A673 (cell line): Measurements from ENCODE around the gene FHL2. TPM values are rescaled to one million over a fixed set of nuclear protein-coding genes. Genes with fewer than 3 reads are reported as not detected.

Source experiments
- BruUV-seq: library from RNA; stranded (reverse); fragments of 400-500 nt; replicated peaks from 2 replicates; lab custom pipeline; 2021; lab: Mats Ljungman, UMichigan
- CTCF ChIA-PET: fragments of 300-600 bp; sonication (Branson Sonifier 250); formaldehyde crosslinking; loops from one replicate; lab custom pipeline; 2022; ENCODE audit warnings: antibody characterized with exemption; lab: Charles Lee
- POLR2A ChIA-PET: fragments of 300-600 bp; sonication (Branson Sonifier 250); formaldehyde crosslinking; loops from one replicate; lab custom pipeline; 2022; ENCODE audit warnings: antibody characterized with exemption; ENCODE audit not compliant: low non-redundant PET; lab: Charles Lee
- DNase-seq: peaks from one replicate; pipeline ENCODE4 v3.0.0-alpha.2; 2015; ENCODE audit warnings: low spot score
- H3K27ac ChIP-seq: fragments of 200-600 bp; sonication (generic); 2 replicates; pipeline ENCODE4 v1.5.1; 2016; ENCODE audit warnings: mixed run types, low read depth, mild to moderate bottlenecking, mixed read lengths, antibody characterized with exemption, low read length; ENCODE audit not compliant: poor library complexity, severe bottlenecking
- H3K27me3 ChIP-seq: fragments of 200-600 bp; sonication (generic); replicated peaks from 2 replicates; pipeline ENCODE4 v1.6.1; 2017; ENCODE audit warnings: mixed run types, low read depth, mild to moderate bottlenecking, mixed read lengths, antibody characterized with exemption, low read length; ENCODE audit not compliant: insufficient read depth, poor library complexity
- H3K36me3 ChIP-seq: fragments of 200-600 bp; sonication (generic); 2 replicates; pipeline ENCODE4 v1.6.1; 2016; ENCODE audit warnings: mixed run types, mild to moderate bottlenecking, mixed read lengths, antibody characterized with exemption, low read length; ENCODE audit not compliant: insufficient read depth, poor library complexity, severe bottlenecking
- H3K4me1 ChIP-seq: fragments of 200-600 bp; sonication (generic); 2 replicates; pipeline ENCODE4 v1.6.1; 2017; ENCODE audit warnings: mixed run types, mild to moderate bottlenecking, mixed read lengths, antibody characterized with exemption, low read length; ENCODE audit not compliant: insufficient read depth, poor library complexity, severe bottlenecking
- H3K4me3 ChIP-seq: fragments of 200-600 bp; sonication (generic); 2 replicates; pipeline ENCODE4 v1.5.1; 2016; ENCODE audit warnings: low read depth, mixed run types, mild to moderate bottlenecking, mixed read lengths, low read length; ENCODE audit not compliant: poor library complexity, severe bottlenecking
- H3K9me3 ChIP-seq: fragments of 200-600 bp; sonication (generic); 2 replicates; pipeline ENCODE4 v1.6.1; 2016; ENCODE audit warnings: mixed run types, low read depth, mild to moderate bottlenecking, mixed read lengths, antibody characterized with exemption, low read length; ENCODE audit not compliant: poor library complexity, severe bottlenecking
- EZH2 ChIP-seq: fragments of 200-600 bp; sonication (generic); IDR thresholded peaks from 2 replicates; pipeline ENCODE4 v1.6.1; 2017; ENCODE audit warnings: borderline replicate concordance, low read depth, mild to moderate bottlenecking, mixed read lengths, antibody characterized with exemption, low read length; ENCODE audit not compliant: poor library complexity, severe bottlenecking
- intact Hi-C: fragments of 100-400 bp; cut with micrococcal nuclease; formaldehyde crosslinking; loops from one replicate; pipeline ENCODE4 v1.10.0; 2022; ENCODE audit not compliant: unreplicated experiment
- total RNA-seq: library from RNA; stranded (reverse); gene quantifications from 2 replicates; pipeline ENCODE4 v1.2.3, GENCODE V29; 2021
- TF ChIP-seq, protein P1 (sequence below): fragments of 300-800, 200-600 bp; sonication (generic); conservative IDR thresholded peaks from 2 replicates; pipeline ENCODE4 v1.5.1; 2017; ENCODE audit warnings: low read depth, mild to moderate bottlenecking, antibody characterized with exemption, low read length, moderate library complexity, mixed read lengths

Gene FHL2
- total RNA-seq, 1 experiment from 2014 or later, result 4.7 TPM

GRCh38 chr2:105384216-105384615 is 14.6 kb downstream of the FHL2 start:
- no peak overlapping the region for H3K27ac ChIP-seq
- no peaks in the 10 kb centered on the region for H3K36me3 ChIP-seq
- TF ChIP-seq, protein P1, sequence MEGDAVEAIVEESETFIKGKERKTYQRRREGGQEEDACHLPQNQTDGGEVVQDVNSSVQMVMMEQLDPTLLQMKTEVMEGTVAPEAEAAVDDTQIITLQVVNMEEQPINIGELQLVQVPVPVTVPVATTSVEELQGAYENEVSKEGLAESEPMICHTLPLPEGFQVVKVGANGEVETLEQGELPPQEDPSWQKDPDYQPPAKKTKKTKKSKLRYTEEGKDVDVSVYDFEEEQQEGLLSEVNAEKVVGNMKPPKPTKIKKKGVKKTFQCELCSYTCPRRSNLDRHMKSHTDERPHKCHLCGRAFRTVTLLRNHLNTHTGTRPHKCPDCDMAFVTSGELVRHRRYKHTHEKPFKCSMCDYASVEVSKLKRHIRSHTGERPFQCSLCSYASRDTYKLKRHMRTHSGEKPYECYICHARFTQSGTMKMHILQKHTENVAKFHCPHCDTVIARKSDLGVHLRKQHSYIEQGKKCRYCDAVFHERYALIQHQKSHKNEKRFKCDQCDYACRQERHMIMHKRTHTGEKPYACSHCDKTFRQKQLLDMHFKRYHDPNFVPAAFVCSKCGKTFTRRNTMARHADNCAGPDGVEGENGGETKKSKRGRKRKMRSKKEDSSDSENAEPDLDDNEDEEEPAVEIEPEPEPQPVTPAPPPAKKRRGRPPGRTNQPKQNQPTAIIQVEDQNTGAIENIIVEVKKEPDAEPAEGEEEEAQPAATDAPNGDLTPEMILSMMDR, result no peak
- no peak for TF ChIP-seq EZH2
- intact Hi-C loops, result no loop called here
- no peak overlapping the region for H3K4me3 ChIP-seq
- H3K4me1 ChIP-seq, result no peaks in the 10 kb centered on the region
- DNase-seq, result no peak
- no peaks in the 10 kb centered on the region for H3K27me3 ChIP-seq
- no peaks in the 10 kb centered on the region for H3K9me3 ChIP-seq
- no TSS peak for BruUV-seq
- CTCF ChIA-PET, result no interaction called here
- POLR2A ChIA-PET, result no interaction called here

DNA sequence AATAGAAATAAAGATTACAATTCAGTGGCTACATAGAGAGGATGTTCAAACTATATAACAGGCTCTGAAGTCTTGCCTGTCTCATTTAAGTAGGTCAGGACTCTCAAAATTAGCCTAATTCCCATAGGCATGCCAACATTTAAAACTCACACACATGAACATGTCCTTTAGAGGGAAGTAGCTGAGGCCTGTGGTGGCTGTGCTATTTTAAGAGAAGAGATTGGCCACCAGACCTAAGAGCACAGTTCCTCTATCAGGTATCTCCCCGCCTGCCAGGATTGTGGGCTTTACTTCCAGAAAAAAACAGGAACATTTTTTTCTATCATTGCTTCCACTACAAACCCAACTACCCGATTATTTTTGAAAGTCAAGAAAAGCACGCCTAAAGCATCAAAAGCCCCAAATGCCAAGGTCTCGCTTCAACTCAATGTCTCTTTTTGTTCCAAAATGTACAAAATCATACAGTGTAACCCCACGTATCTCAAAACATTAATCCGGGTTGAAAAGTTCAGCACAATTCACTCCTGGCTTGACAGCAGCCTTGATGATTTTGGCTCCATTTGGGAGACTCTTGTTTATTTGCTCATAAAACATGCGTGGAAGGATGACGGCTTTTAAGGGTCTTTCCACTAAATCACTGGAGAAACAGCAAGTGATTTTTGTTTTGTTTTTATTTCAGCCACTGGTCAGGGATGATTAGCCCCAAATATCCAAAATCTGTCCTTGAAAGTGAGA is 15.3 kb downstream of the FHL2 start:
- TF ChIP-seq, protein P1, result no peak
- no peak for TF ChIP-seq EZH2
- H3K4me3 ChIP-seq, result no peak overlapping the region
- no peaks in the 10 kb centered on the region for H3K9me3 ChIP-seq
- H3K27me3 ChIP-seq, result no peaks in the 10 kb centered on the region
- ChIA-PET CTCF (no interaction called here), POLR2A (no interaction called here)
- no peak for DNase-seq
- no peak overlapping the region for H3K27ac ChIP-seq
- H3K4me1 ChIP-seq, result no peaks in the 10 kb centered on the region
- no peaks in the 10 kb centered on the region for H3K36me3 ChIP-seq
- intact Hi-C loops, result no loop called here
- no TSS peak for BruUV-seq

- Histone ChIP-seq H3K27ac (no peak overlapping the region), H3K27me3 (no peaks in the 10 kb centered on the region), H3K36me3 (no peaks in the 10 kb centered on the region), H3K4me1 (no peaks in the 10 kb centered on the region), H3K4me3 (no peak overlapping the region), H3K9me3 (no peaks in the 10 kb centered on the region)
- no TSS peak for BruUV-seq
- TF ChIP-seq, protein P1, result no peak
- no peak for TF ChIP-seq EZH2
- intact Hi-C loops, result no loop called here
- no peak for DNase-seq
- ChIA-PET CTCF (no interaction called here), POLR2A (no interaction called here)
Observed at GRCh38 chr2:105382177-105382576, 16.7 kb downstream of the FHL2 start.
